Activated CD4-positive, alpha-beta T cell treated with anti-CD3 and anti-CD28 coated beads, Interleukin-2, Interleukin-6, amounts not matched to agents 100 ng/mL and 50 ng/mL, durations not matched to agents 16 hours and 8 hours (primary cell): ENCODE data around the gene TACC2.
"Not testable (repeated sequence)": the region's sequence is repeated elsewhere in the genome, so short reads cannot be mapped to it uniquely, and the experiment has no call there.

Experiments used
- DNase-seq: peaks from one replicate; pipeline ENCODE4 v3.0.0-alpha.2; 2020

Gene TACC2

DNA sequence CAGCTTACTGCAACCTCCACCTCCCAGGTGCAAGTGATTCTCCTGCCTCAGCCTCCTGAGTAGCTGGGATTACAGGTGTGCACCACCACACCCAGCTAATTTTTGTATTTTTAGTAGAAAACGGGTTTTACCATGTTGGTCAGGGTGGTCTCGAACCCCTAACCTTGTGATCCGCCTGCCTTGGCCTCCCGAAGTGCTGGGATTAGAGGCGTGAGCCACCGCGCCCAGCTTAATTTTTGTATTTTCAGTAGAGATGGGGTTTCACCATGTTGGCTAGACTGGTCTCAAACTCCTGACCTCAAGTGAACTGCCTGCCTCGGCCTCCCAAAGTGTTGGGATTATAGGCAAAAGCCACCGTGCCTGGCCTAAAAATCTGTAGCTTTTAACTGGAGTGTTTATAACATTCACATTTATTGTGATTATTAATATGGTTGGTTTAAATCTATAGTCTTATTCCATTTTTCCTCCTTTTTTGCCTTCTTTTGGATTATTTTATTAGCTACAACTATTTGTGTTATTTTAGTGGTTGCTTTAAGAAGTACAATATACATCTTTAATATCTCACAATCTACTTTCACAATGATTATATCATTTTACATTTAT, 77.5 kb downstream of the TACC2 start:
- DNase-seq = not testable (repeated sequence)

DNA sequence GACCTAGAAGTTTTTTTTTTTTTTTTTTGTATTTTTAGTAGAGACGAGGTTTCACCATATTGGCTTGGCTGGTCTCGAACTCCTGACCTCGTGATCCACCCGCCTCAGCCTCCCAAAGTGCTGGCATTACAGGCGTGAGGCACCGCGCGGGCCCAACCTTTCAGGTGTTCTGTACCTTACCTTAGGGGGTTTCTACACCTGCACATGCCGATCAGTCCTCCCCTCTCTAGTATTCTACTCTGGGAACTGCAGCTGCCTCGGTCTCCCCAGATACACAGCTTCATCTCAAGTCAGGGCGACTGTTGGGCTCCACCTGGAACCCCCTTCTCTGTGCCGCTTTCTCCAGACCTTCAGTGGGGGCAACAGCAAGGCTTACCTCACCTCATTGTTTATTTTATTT, 79.9 kb downstream of the TACC2 start:
- DNase-seq = no peak

- no peak for DNase-seq
Observed at GRCh38 chr10:122072491-122072890, 83.5 kb downstream of the TACC2 start.

DNA sequence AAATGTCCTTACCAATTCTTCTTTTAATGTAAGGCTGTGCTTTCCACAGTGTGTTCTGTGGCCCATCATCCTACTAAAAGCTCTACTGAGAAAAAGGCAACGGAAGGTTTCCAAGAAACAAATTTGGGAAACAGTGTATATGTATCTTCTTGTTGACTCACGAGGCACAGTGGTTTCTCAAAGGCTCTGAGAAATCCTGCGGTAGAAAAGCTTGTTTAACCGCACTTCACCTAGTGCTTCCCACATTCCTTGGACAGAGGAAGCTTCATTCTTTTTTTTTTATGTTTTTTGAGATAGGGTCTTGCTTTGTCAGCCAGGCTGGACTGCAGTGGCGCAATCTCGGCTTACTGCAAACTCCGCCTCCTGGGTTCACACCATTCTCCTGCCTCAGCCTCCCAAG, 84.5 kb downstream of the TACC2 start:
- no peak for DNase-seq

- DNase-seq = no peak
Observed at GRCh38 chr10:122075171-122075570, 86.2 kb downstream of the TACC2 start.

DNA sequence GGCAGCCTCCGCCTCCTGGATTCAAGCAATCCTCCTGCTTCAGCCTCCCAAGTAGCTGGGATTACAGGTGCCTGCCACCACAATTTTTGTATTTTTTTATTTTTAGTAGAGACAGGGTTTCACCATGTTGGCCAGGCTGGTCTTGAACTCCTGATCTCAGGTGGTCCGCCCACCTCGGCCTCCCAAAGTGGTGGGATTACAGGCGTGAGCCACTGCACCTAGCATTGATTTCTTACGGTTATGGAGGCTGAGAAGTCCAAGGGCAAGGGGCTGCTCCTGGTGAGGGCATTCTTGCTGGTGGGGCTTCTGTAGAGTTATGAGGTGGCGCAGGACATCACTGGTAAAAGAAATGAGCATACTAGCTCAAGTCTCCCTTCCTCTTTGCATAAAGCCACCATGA, 86.9 kb downstream of the TACC2 start:
- not testable (repeated sequence) for DNase-seq

GRCh38 chr10:122077311-122077875, 88.4 kb downstream of the TACC2 start:
- DNase-seq = no peak

DNA sequence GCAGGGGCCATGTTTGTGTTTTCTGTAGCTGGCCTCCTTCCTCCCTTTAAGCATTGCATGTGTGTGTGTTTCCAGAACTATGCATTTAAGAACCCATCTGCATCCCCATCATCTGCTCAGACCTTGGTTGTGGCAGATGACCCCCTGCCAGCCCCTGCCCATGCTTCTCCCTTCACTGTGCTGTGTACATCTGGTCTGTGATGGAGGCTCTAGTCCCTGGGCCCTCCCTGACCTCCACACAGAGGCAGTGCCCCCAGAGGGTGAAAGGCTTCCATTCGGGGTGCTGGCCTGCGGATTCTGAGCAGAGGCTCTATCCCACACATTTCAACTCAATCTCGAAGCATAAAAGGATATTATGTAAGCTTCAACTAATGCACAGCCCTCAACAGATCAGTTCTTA, 89.4 kb downstream of the TACC2 start:
- DNase-seq = no peak

GRCh38 chr10:122078965-122079795, 90.2 kb downstream of the TACC2 start:
- DNase-seq = no peak

DNA sequence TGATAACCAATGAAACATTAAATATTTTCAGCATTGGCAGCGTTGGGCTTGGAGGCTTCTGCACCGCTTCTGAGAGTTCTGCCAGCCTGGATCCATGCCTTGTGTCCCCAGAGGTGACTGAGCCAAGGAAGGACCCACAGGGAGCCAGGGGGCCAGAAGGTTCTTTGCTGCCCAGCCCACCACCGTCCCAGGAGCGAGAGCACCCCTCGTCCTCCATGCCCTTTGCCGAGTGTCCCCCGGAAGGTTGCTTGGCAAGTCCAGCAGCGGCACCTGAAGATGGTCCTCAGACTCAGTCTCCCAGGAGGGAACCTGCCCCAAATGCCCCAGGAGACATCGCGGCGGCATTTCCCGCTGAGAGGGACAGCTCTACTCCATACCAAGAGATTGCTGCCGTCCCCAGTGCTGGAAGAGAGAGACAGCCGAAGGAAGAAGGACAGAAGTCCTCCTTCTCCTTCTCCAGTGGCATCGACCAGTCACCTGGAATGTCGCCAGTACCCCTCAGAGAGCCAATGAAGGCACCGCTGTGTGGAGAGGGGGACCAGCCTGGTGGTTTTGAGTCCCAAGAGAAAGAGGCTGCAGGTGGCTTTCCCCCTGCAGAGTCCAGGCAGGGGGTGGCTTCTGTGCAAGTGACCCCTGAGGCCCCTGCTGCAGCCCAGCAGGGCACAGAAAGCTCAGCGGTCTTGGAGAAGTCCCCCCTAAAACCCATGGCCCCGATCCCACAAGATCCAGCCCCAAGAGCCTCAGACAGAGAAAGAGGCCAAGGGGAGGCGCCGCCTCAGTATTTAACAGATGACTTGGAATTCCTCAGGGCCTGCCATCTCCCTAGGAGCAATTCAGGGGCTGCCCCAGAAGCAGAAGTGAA, 93.9 kb downstream of the TACC2 start:
- no peak for DNase-seq

DNA sequence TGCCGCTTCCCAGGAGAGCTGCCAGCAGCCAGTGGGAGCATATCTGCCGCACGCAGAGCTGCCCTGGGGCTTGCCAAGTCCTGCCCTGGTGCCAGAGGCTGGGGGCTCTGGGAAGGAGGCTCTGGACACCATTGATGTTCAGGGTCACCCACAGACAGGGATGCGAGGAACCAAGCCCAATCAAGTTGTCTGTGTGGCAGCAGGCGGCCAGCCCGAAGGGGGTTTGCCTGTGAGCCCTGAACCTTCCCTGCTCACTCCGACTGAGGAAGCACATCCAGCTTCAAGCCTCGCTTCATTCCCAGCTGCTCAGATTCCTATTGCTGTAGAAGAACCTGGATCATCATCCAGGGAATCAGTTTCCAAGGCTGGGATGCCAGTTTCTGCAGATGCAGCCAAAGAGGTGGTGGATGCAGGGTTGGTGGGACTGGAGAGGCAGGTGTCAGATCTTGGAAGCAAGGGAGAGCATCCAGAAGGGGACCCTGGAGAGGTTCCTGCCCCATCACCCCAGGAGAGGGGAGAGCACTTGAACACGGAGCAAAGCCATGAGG, 94.6 kb downstream of the TACC2 start:
- DNase-seq = no peak

DNA sequence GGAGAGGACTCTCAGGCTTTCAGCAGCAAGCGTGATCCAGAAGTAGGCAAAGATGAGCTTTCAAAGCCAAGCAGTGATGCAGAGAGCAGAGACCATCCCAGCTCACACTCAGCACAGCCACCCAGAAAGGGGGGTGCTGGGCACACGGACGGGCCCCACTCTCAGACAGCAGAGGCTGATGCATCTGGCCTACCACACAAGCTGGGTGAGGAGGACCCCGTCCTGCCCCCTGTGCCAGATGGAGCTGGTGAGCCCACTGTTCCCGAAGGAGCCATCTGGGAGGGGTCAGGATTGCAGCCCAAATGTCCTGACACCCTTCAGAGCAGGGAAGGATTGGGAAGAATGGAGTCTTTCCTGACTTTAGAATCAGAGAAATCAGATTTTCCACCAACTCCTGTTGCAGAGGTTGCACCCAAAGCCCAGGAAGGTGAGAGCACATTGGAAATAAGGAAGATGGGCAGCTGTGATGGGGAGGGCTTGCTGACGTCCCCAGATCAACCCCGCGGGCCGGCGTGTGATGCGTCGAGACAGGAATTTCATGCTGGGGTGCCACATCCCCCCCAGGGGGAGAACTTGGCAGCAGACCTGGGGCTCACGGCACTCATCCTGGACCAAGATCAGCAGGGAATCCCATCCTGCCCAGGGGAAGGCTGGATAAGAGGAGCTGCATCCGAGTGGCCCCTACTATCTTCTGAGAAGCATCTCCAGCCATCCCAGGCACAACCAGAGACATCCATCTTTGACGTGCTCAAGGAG, 95.5 kb downstream of the TACC2 start:
- DNase-seq = no peak

GRCh38 chr10:122085423-122085911, 96.5 kb downstream of the TACC2 start:
- DNase-seq = no peak

DNA sequence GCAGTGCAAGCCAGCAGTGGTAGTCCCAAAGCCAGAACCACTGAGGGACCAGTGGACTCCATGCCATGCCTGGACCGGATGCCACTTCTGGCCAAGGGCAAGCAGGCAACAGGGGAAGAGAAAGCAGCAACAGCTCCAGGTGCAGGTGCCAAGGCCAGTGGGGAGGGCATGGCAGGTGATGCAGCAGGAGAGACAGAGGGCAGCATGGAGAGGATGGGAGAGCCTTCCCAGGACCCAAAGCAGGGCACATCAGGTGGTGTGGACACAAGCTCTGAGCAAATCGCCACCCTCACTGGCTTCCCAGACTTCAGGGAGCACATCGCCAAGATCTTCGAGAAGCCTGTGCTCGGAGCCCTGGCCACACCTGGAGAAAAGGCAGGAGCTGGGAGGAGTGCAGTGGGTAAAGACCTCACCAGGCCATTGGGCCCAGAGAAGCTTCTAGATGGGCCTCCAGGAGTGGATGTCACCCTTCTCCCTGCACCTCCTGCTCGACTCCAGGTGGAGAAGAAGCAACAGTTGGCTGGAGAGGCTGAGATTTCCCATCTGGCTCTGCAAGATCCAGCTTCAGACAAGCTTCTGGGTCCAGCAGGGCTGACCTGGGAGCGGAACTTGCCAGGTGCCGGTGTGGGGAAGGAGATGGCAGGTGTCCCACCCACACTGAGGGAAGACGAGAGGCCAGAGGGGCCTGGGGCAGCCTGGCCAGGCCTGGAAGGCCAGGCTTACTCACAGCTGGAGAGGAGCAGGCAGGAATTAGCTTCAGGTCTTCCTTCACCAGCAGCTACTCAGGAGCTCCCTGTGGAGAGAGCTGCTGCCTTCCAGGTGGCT, 97.7 kb downstream of the TACC2 start:
- DNase-seq = no peak

GRCh38 chr10:122087436-122087835, 98.5 kb downstream of the TACC2 start:
- no peak for DNase-seq

- no peak for DNase-seq
Observed at GRCh38 chr10:122089311-122090017, 100.5 kb downstream of the TACC2 start.

GRCh38 chr10:122091722-122092121, 102.8 kb downstream of the TACC2 start:
- no peak for DNase-seq

GRCh38 chr10:122093076-122093475, 104.1 kb downstream of the TACC2 start:
- DNase-seq = no peak

DNA sequence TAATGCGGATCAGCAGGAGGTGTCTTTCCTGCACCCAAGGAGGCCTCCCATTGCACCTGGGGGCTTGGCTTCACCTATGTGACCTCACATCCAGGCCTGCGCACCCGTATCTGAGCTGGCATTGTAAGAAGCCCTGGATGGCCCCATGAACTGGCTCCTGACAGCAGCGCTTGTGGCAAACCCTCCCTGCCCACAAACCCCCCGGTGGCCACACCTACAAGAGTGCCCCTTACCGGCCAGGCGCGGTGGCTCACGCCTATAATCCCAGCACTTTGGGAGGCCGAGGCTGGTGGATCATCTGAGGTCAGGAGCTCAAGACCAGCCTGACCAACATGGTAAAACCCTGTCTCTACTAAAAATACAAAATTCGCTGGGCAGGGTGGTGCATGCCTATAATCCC, 107.2 kb downstream of the TACC2 start:
- DNase-seq = not testable (repeated sequence)

DNA sequence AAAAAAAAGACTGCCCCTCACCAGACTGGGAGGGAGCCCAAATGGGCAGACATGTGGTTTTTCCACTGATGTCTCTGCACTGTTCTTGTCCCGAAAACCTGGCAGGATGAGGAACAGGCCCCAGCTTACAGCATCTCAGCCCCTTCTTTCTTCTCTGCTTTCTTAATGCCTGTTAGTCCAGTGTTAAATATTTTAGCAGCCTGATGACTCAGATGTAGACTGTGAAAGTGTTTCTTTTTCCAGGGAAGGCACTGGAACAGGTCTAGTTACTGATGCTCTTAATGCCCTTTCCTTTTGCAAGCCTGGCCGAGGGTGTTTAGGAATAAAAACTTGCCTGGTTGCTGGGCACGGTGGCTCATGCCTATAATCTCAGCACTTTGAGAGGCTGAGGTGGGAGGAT, 107.7 kb downstream of the TACC2 start:
- DNase-seq = no peak
